Measurements from ENCODE around the gene C1orf21.
"Not testable (repeated sequence)": the region's sequence is repeated elsewhere in the genome, so short reads cannot be mapped to it uniquely, and the experiment has no call there.

C1orf21 gene

DNA sequence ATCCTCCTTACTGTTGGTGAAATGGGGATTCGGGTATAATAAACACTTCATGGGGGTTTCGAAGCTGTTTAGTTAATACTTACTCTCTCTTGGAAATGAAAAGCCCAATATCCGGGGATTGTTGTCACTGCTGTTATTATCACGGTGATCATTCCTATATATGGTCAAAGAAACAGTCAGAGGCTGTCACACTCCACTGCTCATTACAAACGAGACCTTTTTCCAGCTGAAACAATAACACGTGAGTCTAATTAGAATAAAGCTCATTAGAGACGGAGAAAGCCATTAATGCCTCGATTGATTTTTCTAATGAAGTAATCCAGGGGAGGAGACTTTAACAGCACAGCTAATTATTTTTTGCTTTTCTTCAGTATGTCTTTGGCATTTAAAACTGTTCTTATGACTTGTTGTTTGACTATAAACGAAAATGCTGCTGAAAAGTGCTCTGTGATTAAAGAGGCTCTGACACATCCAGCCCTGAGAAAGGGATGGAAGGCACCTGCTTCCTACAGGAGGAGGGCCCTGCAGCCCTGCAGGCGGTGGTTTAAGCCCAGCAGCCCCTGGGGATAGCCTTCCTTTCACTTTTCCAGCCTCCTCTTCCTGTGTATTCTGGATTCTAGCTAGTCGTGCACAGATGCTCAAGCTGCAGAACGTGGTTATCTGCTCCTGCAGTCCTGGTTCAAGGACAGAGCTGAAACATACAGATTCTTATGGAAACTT lies 224.2 kb downstream of the C1orf21 start:
- DNase-seq = no peak

DNA sequence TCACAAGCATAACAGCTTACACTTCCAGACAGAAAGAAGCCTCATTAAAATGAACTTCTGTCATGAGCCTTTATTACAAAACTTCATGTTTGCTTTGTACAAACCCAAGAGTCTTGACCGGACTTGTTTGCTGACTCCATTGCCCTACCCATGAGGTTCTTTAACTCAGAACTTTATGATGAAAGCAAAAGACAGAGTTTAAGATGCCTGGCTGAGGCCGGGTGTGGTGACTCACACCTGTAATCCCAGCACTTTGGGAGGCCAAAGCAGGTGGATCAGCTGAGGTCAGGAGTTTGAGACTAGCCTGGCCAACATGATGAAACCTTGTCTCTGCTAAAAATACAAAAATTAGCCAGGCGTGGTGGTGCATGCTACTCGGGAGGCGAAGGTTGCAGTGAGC lies 225.4 kb downstream of the C1orf21 start:
- DNase-seq = not testable (repeated sequence)

DNA sequence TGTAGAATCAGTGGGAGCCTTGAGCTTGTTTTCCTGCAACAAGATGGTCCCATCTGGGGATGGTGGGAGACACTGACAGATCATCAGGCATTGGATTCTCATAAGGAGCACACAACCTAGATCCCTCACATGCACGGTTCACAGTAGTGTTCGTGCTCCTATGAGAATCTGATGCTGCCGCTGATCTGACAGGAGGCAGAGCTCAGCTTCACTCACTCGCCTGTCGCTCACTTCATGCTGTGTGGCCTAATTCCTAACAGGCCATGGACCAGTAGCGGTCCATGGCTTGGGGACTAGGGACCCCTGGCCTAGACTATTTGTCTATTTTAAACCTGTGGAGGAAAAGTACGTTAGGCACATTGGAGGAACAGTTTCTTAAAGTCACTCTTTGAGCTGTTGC lies 227.8 kb downstream of the C1orf21 start:
- DNase-seq = no peak

DNA sequence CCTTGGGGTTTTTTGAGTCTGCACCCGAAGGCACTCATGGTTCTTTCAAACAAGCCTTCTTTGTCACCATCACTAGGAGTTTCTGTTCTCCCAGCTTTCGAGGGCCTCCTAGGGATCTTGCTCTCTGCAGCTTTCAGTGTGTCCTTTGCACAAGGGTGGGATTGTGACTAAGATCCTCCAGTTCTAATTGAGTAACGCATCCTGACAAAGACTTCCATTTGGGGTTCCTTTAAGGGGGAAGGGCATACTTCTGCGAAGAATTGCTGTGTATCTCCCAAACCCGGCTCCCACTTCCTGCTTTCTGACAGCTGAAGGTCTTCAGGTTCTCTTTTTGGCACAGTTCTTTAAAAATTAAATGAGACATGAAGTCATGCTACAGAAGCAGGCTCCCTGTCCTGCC lies 228.5 kb downstream of the C1orf21 start:
- DNase-seq = peak; percentile 92

DNA sequence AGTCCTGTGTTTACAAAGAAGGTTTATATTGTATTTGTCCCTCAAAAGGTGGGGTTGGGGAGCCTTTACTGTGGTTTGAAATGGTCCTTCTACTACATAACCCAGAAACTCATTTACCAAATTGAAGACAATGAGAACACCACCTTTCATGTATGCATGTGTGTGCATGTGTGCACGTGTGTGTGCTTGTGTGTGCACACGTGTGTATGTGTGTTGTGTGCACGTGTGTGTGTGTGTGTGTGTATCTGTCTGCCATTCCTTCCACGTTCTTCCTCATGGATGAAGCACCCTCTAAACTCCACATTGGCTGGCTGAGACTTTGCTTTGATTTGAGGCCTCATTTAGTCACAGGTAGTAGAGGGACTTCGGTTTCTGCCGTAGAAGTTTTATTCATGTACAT lies 229.7 kb downstream of the C1orf21 start:
- no peak for DNase-seq

GRCh38 chr1:184617433-184618029 lies 230.7 kb downstream of the C1orf21 start:
- no peak for DNase-seq

DNA sequence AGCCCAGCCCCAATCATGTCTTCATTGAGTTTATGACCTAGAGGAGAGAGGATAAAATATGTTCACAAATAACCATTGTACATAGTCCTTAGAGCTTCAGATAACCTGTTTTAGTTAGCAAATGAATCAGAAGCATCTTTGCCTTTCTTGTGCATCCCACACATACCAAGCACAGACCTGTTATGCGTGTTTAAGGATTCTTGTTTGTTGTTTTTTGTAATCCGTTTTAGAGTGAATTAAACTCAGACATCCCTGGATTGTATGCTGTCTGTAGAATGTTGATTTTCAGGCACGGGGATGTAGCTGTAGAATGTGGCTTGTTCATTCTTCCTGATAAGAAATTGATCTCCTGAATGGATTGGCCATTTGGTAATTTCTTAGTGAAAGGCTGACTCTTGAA lies 232.0 kb downstream of the C1orf21 start:
- no peak for DNase-seq

- DNase-seq = peak; percentile 39
These were observed 233.6 kb downstream of the C1orf21 start for GRCh38 chr1:184620469-184620868.

- no peak for DNase-seq
These were observed 234.4 kb downstream of the C1orf21 start for GRCh38 chr1:184621260-184621659.

GRCh38 chr1:184622136-184622823 lies 235.5 kb downstream of the C1orf21 start:
- DNase-seq = no peak

- no peak for DNase-seq
These were observed 236.6 kb downstream of the C1orf21 start for GRCh38 chr1:184623404-184623803.

DNA sequence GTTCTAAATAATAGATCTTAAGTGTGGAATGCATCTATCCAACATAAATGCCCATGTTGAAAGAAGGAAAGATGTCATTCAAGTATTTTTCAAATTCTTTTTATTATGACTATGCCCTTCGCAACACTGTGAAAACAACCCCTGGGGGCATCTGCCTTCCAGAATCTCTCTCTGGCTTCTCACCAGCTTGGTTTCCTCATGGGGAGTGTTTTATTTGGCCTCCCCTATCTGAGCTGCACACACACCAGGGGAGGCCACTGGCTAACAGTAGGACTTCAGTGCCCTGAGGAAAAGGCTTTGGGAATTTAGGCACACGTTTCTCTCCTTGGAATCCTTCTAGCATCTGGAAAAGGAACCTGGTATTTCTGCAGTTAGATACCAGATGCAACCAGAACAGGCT lies 237.2 kb downstream of the C1orf21 start:
- no peak for DNase-seq

- DNase-seq = peak; percentile 29
These were observed 237.8 kb downstream of the C1orf21 start for GRCh38 chr1:184624626-184625025.

GRCh38 chr1:184625271-184625670 lies 238.4 kb downstream of the C1orf21 start:
- DNase-seq = no peak

GRCh38 chr1:184626076-184627006 lies 239.5 kb downstream of the C1orf21 start:
- no peak for DNase-seq

DNA sequence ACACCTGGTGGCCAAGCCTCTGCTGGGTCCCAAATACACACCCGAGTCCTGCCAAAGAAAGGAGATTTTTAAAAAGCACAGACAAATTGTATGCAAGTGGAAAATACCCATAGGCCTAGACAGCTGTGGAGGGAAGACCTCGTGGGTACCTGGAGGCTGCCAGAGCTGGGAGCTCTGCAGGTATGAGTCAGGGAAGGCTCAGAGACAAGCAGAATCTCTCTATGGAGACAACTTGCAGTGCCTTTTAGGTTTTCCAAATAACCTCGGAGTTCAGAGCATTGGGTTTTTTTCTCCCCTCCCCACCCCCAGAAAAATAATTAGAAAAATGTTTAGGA lies 240.1 kb downstream of the C1orf21 start:
- no peak for DNase-seq

- no peak for DNase-seq
These were observed 242.4 kb downstream of the C1orf21 start for GRCh38 chr1:184629266-184629665.

- peak; percentile 32 for DNase-seq
These were observed 243.8 kb downstream of the C1orf21 start for GRCh38 chr1:184630679-184631060.

- DNase-seq = no peak
These were observed 245.8 kb downstream of the C1orf21 start for GRCh38 chr1:184632415-184633175.

DNA sequence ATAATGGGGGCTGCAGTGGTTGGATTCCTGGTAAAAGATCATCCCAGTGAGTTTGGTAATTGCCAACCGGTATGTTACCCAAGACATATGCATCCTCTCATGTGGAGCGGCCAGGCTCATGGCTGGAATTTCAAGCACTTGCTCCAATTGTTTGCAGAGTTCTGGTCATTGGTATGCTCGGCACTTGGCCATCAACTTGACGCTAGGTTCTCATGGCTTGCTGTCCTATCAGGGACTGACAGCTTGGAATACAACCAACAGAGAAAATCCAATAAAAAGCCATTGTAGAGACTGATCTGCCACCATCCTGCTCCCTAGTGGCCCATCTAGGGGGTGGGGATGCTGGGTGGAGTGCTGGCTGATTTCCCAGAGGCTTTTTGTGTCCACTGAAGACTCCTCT lies 247.0 kb downstream of the C1orf21 start:
- no peak for DNase-seq

DNA sequence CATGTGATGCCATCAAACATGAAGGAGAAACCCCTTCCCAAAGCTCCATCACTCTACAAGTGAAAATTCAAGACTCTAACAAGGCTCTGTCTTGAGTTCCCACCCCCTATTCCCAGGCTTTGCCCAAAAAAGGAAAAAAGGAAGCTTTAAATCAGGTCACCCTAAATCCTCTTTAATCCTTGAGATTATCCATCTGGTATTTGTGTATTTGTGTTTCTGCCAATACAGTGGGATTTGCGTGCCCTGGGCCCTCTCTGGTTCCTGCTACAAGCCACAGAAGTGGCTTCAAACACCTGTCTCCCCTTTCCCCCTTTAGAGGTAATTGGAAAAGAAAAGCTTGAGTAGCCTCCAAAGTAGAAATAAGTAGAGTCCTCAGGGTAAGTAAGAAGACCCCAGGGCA lies 247.5 kb downstream of the C1orf21 start:
- peak; percentile 27 for DNase-seq

GRCh38 chr1:184635347-184635979 lies 248.6 kb downstream of the C1orf21 start:
- DNase-seq = no peak

Data from MV-4-11 (cell line).